HepG2 (cell line): ENCODE data around the gene MCM3AP. TPM values are rescaled to one million over a fixed set of nuclear protein-coding genes. Genes with fewer than 3 reads are reported as not detected.

Experiments
- ATAC-seq: fragments of 200-7000 bp; cut with Tn5 transposase; 3 replicates; pipeline ENCODE4 v1.9.1; 2020; ENCODE audit warnings: mild to moderate bottlenecking, moderate library complexity
- BruUV-seq: library from RNA; stranded (reverse); fragments of 400-500 nt; replicated peaks from 2 replicates; lab custom pipeline; 2021; lab: Mats Ljungman, UMichigan
- CTCF ChIA-PET: fragments of 300-600 bp; formaldehyde crosslinking; extraction: SDS; loops from one replicate; lab custom pipeline; 2021; ENCODE audit warnings: low total read pairs, inconsistent platforms, low intra/inter-chr PET ratio; lab: Yijun Ruan, JAX
- POLR2A ChIA-PET: fragments of 350-600 bp; sonication (Branson Sonifier 250); formaldehyde crosslinking; loops from one replicate; lab custom pipeline; 2020; ENCODE audit warnings: antibody characterized with exemption, inconsistent platforms; lab: Yijun Ruan, JAX
- DNase-seq: peaks from one replicate; pipeline ENCODE4 v3.0.0-alpha.2; 2015; ENCODE audit warnings: low spot score
- FAIRE-seq: peaks from 3 replicates; lab custom pipeline; 2011; peaks lifted over from hg19 to GRCh38; lab: Jason Lieb, UNC
- H2AFZ ChIP-seq: one replicate; pipeline ENCODE4 v1.6.1; 2011; ENCODE audit warnings: low read length, inconsistent platforms
- H3K27ac ChIP-seq: fragments of 300-600 bp; 3 replicates; pipeline ENCODE4 v1.8.0; 2011; ENCODE audit warnings: mixed run types, mild to moderate bottlenecking, mixed read lengths, low read length, inconsistent platforms; ENCODE audit not compliant: insufficient read depth; ENCODE audit errors: extremely low read length
- H3K27me3 ChIP-seq, 2 experiments: fragments of 200-600 bp in 1 of 2; 2 replicates in 1 of 2; 3 replicates in 1 of 2; pipeline versions ENCODE4 v1.6.0 to v1.8.0; 2011; ENCODE audit warnings: low read length in 2 of 2, mild to moderate bottlenecking in 2 of 2, moderate library complexity in 2 of 2, inconsistent platforms in 1 of 2; ENCODE audit not compliant: insufficient read depth in 2 of 2, control insufficient read depth in 1 of 2
- H3K36me3 ChIP-seq, 2 experiments: fragments of 200-600 bp in 1 of 2; replicated peaks in 1 of 2; 2 replicates in 1 of 2; 3 replicates in 1 of 2; pipeline versions ENCODE4 v1.5.1 to v1.8.0; 2011; ENCODE audit warnings: low read length in 2 of 2, inconsistent platforms in 1 of 2; ENCODE audit not compliant: insufficient read depth in 2 of 2, control insufficient read depth in 1 of 2
- H3K4me1 ChIP-seq: 2 replicates; pipeline ENCODE4 v1.5.1; 2012; ENCODE audit warnings: low read length, inconsistent platforms; ENCODE audit not compliant: insufficient read depth
- H3K4me2 ChIP-seq: 2 replicates; pipeline ENCODE4 v1.6.0; 2011; ENCODE audit warnings: low read depth, low read length, inconsistent platforms
- H3K4me3 ChIP-seq, 3 experiments: fragments of 200-600 bp in 1 of 3; sonication (generic), shearing (Covaris generic) in 1 of 3; replicated peaks in 1 of 3; 2 replicates each; pipeline ENCODE4 v1.5.1; 2011 to 2016; ENCODE audit warnings: low read length in 3 of 3, inconsistent platforms in 2 of 3, low read depth in 2 of 3, mild to moderate bottlenecking in 2 of 3, control low read depth in 1 of 3, mixed read lengths in 1 of 3; ENCODE audit not compliant: insufficient read depth in 1 of 3
- H3K79me2 ChIP-seq: one replicate; pipeline ENCODE4 v1.6.1; 2011; ENCODE audit warnings: low read length, inconsistent platforms; ENCODE audit not compliant: insufficient read depth
- H3K9ac ChIP-seq: 2 replicates; pipeline ENCODE4 v1.6.0; 2011; ENCODE audit warnings: mild to moderate bottlenecking, low read depth, low read length, inconsistent platforms; ENCODE audit not compliant: insufficient read depth
- H3K9me3 ChIP-seq: 2 replicates; pipeline ENCODE4 v1.5.1; 2012; ENCODE audit warnings: mild to moderate bottlenecking, low read length
- H4K20me1 ChIP-seq: 2 replicates; pipeline ENCODE4 v1.6.0; 2011; ENCODE audit warnings: inconsistent platforms, mild to moderate bottlenecking, low read length, moderate library complexity; ENCODE audit not compliant: insufficient read depth
- KDM5B ChIP-seq: sonication (generic); formaldehyde crosslinking; IDR thresholded peaks from 2 replicates; pipeline ENCODE4 v1.4.0; 2020; ENCODE audit warnings: missing genetic modification reagents, mild to moderate bottlenecking, borderline replicate concordance
- NONO ChIP-seq, 2 experiments: fragments of 450-650 bp in 1 of 2; sonication (generic) in 1 of 2; formaldehyde crosslinking in 1 of 2; IDR thresholded peaks in 1 of 2; conservative IDR thresholded peaks in 1 of 2; 2 replicates each; pipeline versions ENCODE4 v1.6.1 to v1.8.0; 2017 to 2022; ENCODE audit warnings: mild to moderate bottlenecking in 1 of 2, missing genetic modification reagents in 1 of 2, moderate library complexity in 1 of 2
- THRA ChIP-seq: sonication (generic); formaldehyde crosslinking; IDR thresholded peaks from 2 replicates; pipeline ENCODE4 v1.4.0; 2020; ENCODE audit warnings: missing genetic modification reagents, borderline replicate concordance
- ZBTB7B ChIP-seq: sonication (generic); formaldehyde crosslinking; IDR thresholded peaks from 2 replicates; pipeline ENCODE4 v1.4.0; 2020; ENCODE audit warnings: missing genetic modification reagents
- ZNF501 ChIP-seq: sonication (generic); formaldehyde crosslinking; IDR thresholded peaks from 2 replicates; pipeline ENCODE4 v1.5.1; 2020; ENCODE audit warnings: mild to moderate bottlenecking, moderate library complexity, missing genetic modification reagents
- ZSCAN21 ChIP-seq: sonication (generic); formaldehyde crosslinking; IDR thresholded peaks from 2 replicates; pipeline ENCODE4 v1.8.0; 2022; ENCODE audit warnings: mild to moderate bottlenecking, missing genetic modification reagents, moderate library complexity, borderline replicate concordance
- WGBS: methylation state at CpG from one replicate; pipeline ENCODE4 v1.1.6; 2017; ENCODE audit warnings: low lambda C conversion rate; 5-methylcytosine and 5-hydroxymethylcytosine counted together
- in situ Hi-C: cut with HindIII; loops from 2 replicates; pipeline ENCODE4 v1.10.0; 2017; ENCODE audit warnings: low pct_unique_long_range_greater_than_20kb; ENCODE audit not compliant: extremely low pct_ligation_motif_present
- intact Hi-C: fragments of 100-400 bp; cut with micrococcal nuclease; formaldehyde crosslinking; loops from one replicate; pipeline ENCODE4 v1.10.0; 2022; ENCODE audit not compliant: unreplicated experiment
- polyA plus RNA-seq, 8 experiments: library from polyadenylated mRNA; depleted of rRNA in 3 of 8; stranded (reverse) in 7 of 8; unstranded in 1 of 8; fragments of >200 nt; fragmentation: Illumina TruSeq in 4 of 8; extraction: Trizol in 4 of 8; gene quantifications; 2 replicates each; pipeline versions ENCODE4 v1.2.1 to v1.2.3, GENCODE V29; 2011 to 2016; ENCODE audit warnings: low read depth in 4 of 8, missing spikeins in 1 of 8, mixed read lengths in 1 of 8; ENCODE audit not compliant: insufficient read depth in 1 of 8
- total RNA-seq, 5 experiments: library from RNA; depleted of rRNA; stranded (reverse); fragments of >200 nt; fragmentation: Illumina TruSeq; extraction: Trizol; gene quantifications; 2 replicates each; pipeline ENCODE4 v1.2.3, GENCODE V29; 2016; ENCODE audit warnings: low read depth in 1 of 5
- TF ChIP-seq, protein P1 (sequence below): sonication (generic); formaldehyde crosslinking; IDR thresholded peaks from 2 replicates; pipeline ENCODE4 v1.4.0; 2020; ENCODE audit warnings: missing genetic modification reagents, borderline replicate concordance

MCM3AP gene
- total and polyA plus RNA-seq, 2 of the 13 experiments (the other 11 are each of a cell fraction or from before 2014, with no cell fraction given) = 27.0 to 54.7 TPM

- no peak for TF ChIP-seq ZBTB7B (CRISPR knock-in tag)
- 0 out of 2 replicates have a peak, but pooled peaks have one; percentile 22 for TF ChIP-seq ZNF501 (CRISPR knock-in tag)
- TF ChIP-seq, protein P1, sequence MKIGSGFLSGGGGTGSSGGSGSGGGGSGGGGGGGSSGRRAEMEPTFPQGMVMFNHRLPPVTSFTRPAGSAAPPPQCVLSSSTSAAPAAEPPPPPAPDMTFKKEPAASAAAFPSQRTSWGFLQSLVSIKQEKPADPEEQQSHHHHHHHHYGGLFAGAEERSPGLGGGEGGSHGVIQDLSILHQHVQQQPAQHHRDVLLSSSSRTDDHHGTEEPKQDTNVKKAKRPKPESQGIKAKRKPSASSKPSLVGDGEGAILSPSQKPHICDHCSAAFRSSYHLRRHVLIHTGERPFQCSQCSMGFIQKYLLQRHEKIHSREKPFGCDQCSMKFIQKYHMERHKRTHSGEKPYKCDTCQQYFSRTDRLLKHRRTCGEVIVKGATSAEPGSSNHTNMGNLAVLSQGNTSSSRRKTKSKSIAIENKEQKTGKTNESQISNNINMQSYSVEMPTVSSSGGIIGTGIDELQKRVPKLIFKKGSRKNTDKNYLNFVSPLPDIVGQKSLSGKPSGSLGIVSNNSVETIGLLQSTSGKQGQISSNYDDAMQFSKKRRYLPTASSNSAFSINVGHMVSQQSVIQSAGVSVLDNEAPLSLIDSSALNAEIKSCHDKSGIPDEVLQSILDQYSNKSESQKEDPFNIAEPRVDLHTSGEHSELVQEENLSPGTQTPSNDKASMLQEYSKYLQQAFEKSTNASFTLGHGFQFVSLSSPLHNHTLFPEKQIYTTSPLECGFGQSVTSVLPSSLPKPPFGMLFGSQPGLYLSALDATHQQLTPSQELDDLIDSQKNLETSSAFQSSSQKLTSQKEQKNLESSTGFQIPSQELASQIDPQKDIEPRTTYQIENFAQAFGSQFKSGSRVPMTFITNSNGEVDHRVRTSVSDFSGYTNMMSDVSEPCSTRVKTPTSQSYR (CRISPR knock-in tag) = 0 out of 2 replicates have a peak, but pooled peaks have one; percentile 18
- TF ChIP-seq NONO (IDR thresholded peaks at IDR 0.05) = no peak
- TF ChIP-seq NONO (CRISPR knock-in tag; conservative IDR thresholded peaks at IDR 0.05) = 0 out of 2 replicates have a peak, but pooled peaks have one; percentile 2
- TF ChIP-seq, all 625 proteins: peak for 6
Measured at GRCh38 chr21:46191686-46192575, 93.5 kb downstream of the MCM3AP start (continued).

DNA sequence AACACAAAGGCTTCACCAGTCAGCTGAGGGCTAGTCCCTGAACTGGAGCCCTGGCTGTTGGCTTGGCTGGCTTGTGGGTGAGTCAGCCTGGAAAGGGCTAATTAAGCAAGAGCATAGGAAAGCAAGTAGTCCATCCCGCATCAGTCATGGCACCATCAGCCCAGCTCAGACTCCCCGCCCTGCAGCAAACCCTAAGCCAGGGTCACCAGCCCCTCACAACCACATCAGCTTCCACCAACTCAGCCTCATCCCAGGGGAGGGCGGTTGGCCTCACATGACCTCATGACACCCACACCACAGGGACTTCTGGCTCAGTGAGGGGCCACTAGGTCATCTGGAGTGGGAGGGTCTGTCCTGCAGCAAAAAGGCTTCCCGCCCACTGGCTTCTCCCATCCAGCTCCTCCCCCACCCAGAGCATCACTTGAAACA lies 94.1 kb downstream of the MCM3AP start:
- Histone ChIP-seq H3K79me2 (no peaks in the 10 kb centered on the region), H3K9ac (no peak overlapping the region), H4K20me1 (no peaks in the 10 kb centered on the region), H3K4me2 (no peak overlapping the region), H3K4me1 (peaks cover 31% of the 10 kb centered on the region), H3K27ac (no peak overlapping the region), H3K4me3 (no peak overlapping the region), H3K36me3 (peaks cover 17 to 60% of the 10 kb centered on the region in 2 experiments), H2AFZ (no peak overlapping the region), H3K9me3 (no peaks in the 10 kb centered on the region), H3K27me3 (no peaks in the 10 kb centered on the region)
- DNase-seq = no peak
- TF ChIP-seq KDM5B (CRISPR knock-in tag) = 0 out of 2 replicates have a peak, but pooled peaks have one; percentile 26
- no peak for TF ChIP-seq ZSCAN21
- TF ChIP-seq THRA (CRISPR knock-in tag) = 0 out of 2 replicates have a peak, but pooled peaks have one; percentile 22
- ChIA-PET POLR2A (no interaction called here), CTCF (no interaction called here)
- ATAC-seq = no peak
- no peak for FAIRE-seq
- in situ Hi-C loops (no loop called here), intact Hi-C loops (loop anchor here (10.0 kb wide), 1 partner anchor 216 kb away; no protein-coding TSS in a partner anchor)
- WGBS = 100% methylated on average over 1 of the region's 4 CpGs
- no TSS peak for BruUV-seq
